HCT116 (cell line): ENCODE results near the gene ATG4D. TPM values are rescaled to one million over a fixed set of nuclear protein-coding genes. Genes with fewer than 3 reads are reported as not detected.

ENCODE experiments used
- ATAC-seq: fragments of 200-7000 bp; cut with Tn5 transposase; 2 replicates; pipeline ENCODE4 v1.9.1; 2020; ENCODE audit warnings: mild to moderate bottlenecking, moderate library complexity
- BruUV-seq: library from RNA; stranded (reverse); fragments of 400-500 nt; replicated peaks from 2 replicates; lab custom pipeline; 2021; lab: Mats Ljungman, UMichigan
- CTCF ChIA-PET: fragments of 300-600 bp; sonication (Branson Sonifier 250); formaldehyde crosslinking; loops from one replicate; lab custom pipeline; 2021; ENCODE audit warnings: antibody characterized with exemption; lab: Charles Lee
- POLR2A ChIA-PET: fragments of 300-600, 350-600 bp; sonication (Branson Sonifier 250); formaldehyde crosslinking; loops from one replicate; lab custom pipeline; 2021; ENCODE audit warnings: antibody characterized with exemption; lab: Charles Lee
- RAD21 ChIA-PET, 2 experiments: fragments of 300-600 bp; sonication (Branson Sonifier 250); formaldehyde crosslinking; loops; one replicate each; lab custom pipeline; 2023; ENCODE audit warnings: low total read pairs in 2 of 2; ENCODE audit not compliant: uncharacterized antibody in 2 of 2, unreplicated experiment in 2 of 2, low non-redundant PET in 1 of 2; lab: Charles Lee
- DNase-seq: peaks from one replicate; pipeline ENCODE4 v3.0.0-alpha.2; 2010; ENCODE audit warnings: low read depth, low spot score
- H2AFZ ChIP-seq: fragments of 200-600 bp; shearing (Covaris generic), sonication (generic); 2 replicates; pipeline ENCODE4 v1.6.1; 2017; ENCODE audit warnings: low read depth, mixed run types, mixed read lengths, antibody characterized with exemption, low read length; ENCODE audit not compliant: poor library complexity, severe bottlenecking
- H3K27ac ChIP-seq: 2 replicates; pipeline ENCODE4 v1.5.1; 2012; ENCODE audit warnings: low read depth, low read length
- H3K27me3 ChIP-seq: fragments of 200-600 bp; sonication (generic); 2 replicates; pipeline ENCODE4 v1.6.1; 2016; ENCODE audit warnings: mixed run types, low read length, mixed read lengths; ENCODE audit not compliant: insufficient read depth
- H3K36me3 ChIP-seq, 2 experiments: fragments of 200-500 bp in 1 of 2; fragments of 200-600 bp in 1 of 2; sonication (Bioruptor generic) in 1 of 2; sonication (generic) in 1 of 2; 2 replicates each; pipeline versions ENCODE4 v1.5.1 to v1.6.1; 2014 to 2016; ENCODE audit warnings: low read length in 2 of 2, inconsistent platforms in 1 of 2, mixed read lengths in 1 of 2, mixed run types in 1 of 2; ENCODE audit not compliant: insufficient read depth in 2 of 2, control insufficient read depth in 1 of 2
- H3K4me1 ChIP-seq, 2 experiments: fragments of 200-600 bp in 1 of 2; sonication (generic) in 1 of 2; 2 replicates each; pipeline versions ENCODE4 v1.5.1 to v1.6.1; 2012 to 2017; ENCODE audit warnings: low read length in 2 of 2, inconsistent platforms in 1 of 2, mild to moderate bottlenecking in 1 of 2, mixed read lengths in 1 of 2, mixed run types in 1 of 2, moderate library complexity in 1 of 2; ENCODE audit not compliant: insufficient read depth in 2 of 2, control insufficient read depth in 1 of 2
- H3K4me2 ChIP-seq: fragments of 200-600 bp; sonication (generic); 2 replicates; pipeline ENCODE4 v1.6.1; 2017; ENCODE audit warnings: mixed run types, low read length, mixed read lengths
- H3K4me3 ChIP-seq, 2 experiments: fragments of 200-600 bp in 1 of 2; sonication (generic) in 1 of 2; replicated peaks in 1 of 2; 2 replicates each; pipeline ENCODE4 v1.5.1; 2011 to 2016; ENCODE audit warnings: low read length in 2 of 2, control low read depth in 1 of 2, low read depth in 1 of 2, mild to moderate bottlenecking in 1 of 2, mixed read lengths in 1 of 2, mixed run types in 1 of 2
- H3K79me2 ChIP-seq: fragments of 200-600 bp; sonication (generic); 2 replicates; pipeline ENCODE4 v1.6.1; 2017; ENCODE audit warnings: mild to moderate bottlenecking, mixed run types, low read length, moderate library complexity, mixed read lengths; ENCODE audit not compliant: insufficient read depth
- H3K9ac ChIP-seq: fragments of 200-600 bp; sonication (generic); 2 replicates; pipeline ENCODE4 v1.6.1; 2016; ENCODE audit warnings: low read length, mixed read lengths
- H3K9me2 ChIP-seq: fragments of 200-600 bp; sonication (generic), shearing (Covaris generic); 2 replicates; pipeline ENCODE4 v1.6.1; 2017; ENCODE audit warnings: mixed run types, mild to moderate bottlenecking, moderate library complexity; ENCODE audit not compliant: insufficient read depth
- H3K9me3 ChIP-seq, 2 experiments: fragments of 200-500 bp in 1 of 2; fragments of 200-600 bp in 1 of 2; sonication (Bioruptor generic) in 1 of 2; sonication (generic) in 1 of 2; 2 replicates each; pipeline ENCODE4 v1.6.1; 2014 to 2017; ENCODE audit warnings: low read length in 2 of 2, mixed read lengths in 2 of 2, inconsistent platforms in 1 of 2, low read depth in 1 of 2, mild to moderate bottlenecking in 1 of 2, mixed run types in 1 of 2, moderate library complexity in 1 of 2; ENCODE audit not compliant: control insufficient read depth in 1 of 2, insufficient read depth in 1 of 2
- H4K20me1 ChIP-seq: fragments of 200-600 bp; sonication (generic), shearing (Covaris generic); 2 replicates; pipeline ENCODE4 v1.6.1; 2017; ENCODE audit warnings: mixed run types, mild to moderate bottlenecking, moderate library complexity; ENCODE audit not compliant: insufficient read depth
- ATF3 ChIP-seq: IDR thresholded peaks from 2 replicates; pipeline ENCODE4 v1.6.1; 2012
- CTCF ChIP-seq, 3 experiments: fragments of 200-600 bp in 1 of 3; sonication (generic) in 1 of 3; IDR thresholded peaks in 2 of 3; conservative IDR thresholded peaks in 1 of 3; 2 replicates each; pipeline ENCODE4 v1.5.1; 2012 to 2017; ENCODE audit warnings: low read depth in 2 of 3, low read length in 2 of 3, antibody characterized with exemption in 1 of 3, borderline replicate concordance in 1 of 3, control low read depth in 1 of 3, mild to moderate bottlenecking in 1 of 3, mixed read lengths in 1 of 3, mixed run types in 1 of 3, moderate library complexity in 1 of 3; ENCODE audit not compliant: insufficient read depth in 1 of 3
- EZH2 ChIP-seq: fragments of 200-600 bp; sonication (generic); IDR thresholded peaks from 2 replicates; pipeline ENCODE4 v1.6.1; 2017; ENCODE audit warnings: antibody characterized with exemption, mixed run types
- RAD21 ChIP-seq: IDR thresholded peaks from 2 replicates; pipeline ENCODE4 v1.6.1; 2012; ENCODE audit warnings: low read depth, mild to moderate bottlenecking
- REST ChIP-seq: IDR thresholded peaks from 2 replicates; pipeline ENCODE4 v1.6.1; 2012; ENCODE audit warnings: low read depth
- YY1 ChIP-seq: IDR thresholded peaks from 2 replicates; pipeline ENCODE4 v1.6.1; 2011; ENCODE audit warnings: low read length, low read depth, moderate library complexity, mild to moderate bottlenecking; ENCODE audit not compliant: insufficient replicate concordance; ENCODE audit errors: extremely low read depth
- intact Hi-C: fragments of 100-400 bp; cut with micrococcal nuclease; formaldehyde crosslinking; loops from 2 replicates; pipeline ENCODE4 v1.10.0; 2022
- total RNA-seq: library from RNA; stranded (reverse); gene quantifications from one replicate; pipeline ENCODE4 v1.2.1, GENCODE V29; 2021; ENCODE audit not compliant: unreplicated experiment

The ATG4D gene
- total RNA-seq, 1 experiment from 2014 or later: 45.4 TPM

GRCh38 chr19:10577951-10578350, 34.2 kb downstream of the ATG4D start (continued):
- TF ChIP-seq REST: no peak

GRCh38 chr19:10580979-10581631, 37.4 kb downstream of the ATG4D start:
- no peaks in the 10 kb centered on the region for H4K20me1 ChIP-seq
- peaks cover 8 to 20% of the 10 kb centered on the region in 2 experiments; a peak in 3 of 4 replicates for H3K4me1 ChIP-seq
- no peak overlapping the region for H2AFZ ChIP-seq
- ATAC-seq (peak; percentile 82), DNase-seq (peak; percentile 87)
- no TSS peak for BruUV-seq
- CTCF ChIA-PET: interaction anchor here (0.9 to 3.0 kb wide), 11 partner anchors 9 to 136 kb away, joined by 3 to 114 read pairs (median 4); partner anchors contain the start of genes CDKN2D, DNM2 and QTRT1
- POLR2A ChIA-PET: interaction anchor here (1.4 kb wide), 1 partner anchor 64 kb away, joined by 5 read pairs; no protein-coding TSS in a partner anchor
- no peaks in the 10 kb centered on the region for H3K27me3 ChIP-seq
- no peak overlapping the region; the same call in 1 of the 2 replicates for H3K27ac ChIP-seq
- H3K9ac ChIP-seq: no peak overlapping the region
- no peaks in the 10 kb centered on the region for H3K9me2 ChIP-seq
- TF ChIP-seq RAD21: peak; percentile 97
- TF ChIP-seq CTCF (IDR thresholded peaks at IDR 0.05 in 2 of 3, conservative IDR thresholded peaks at IDR 0.05 in 1 of 3; ENCODE audit: borderline replicate concordance in 1 of 3, insufficient read depth in 1 of 3, low read depth in 2 of 3, low read length in 2 of 3): peak; percentile 98 to 99 (median 99)
- TF ChIP-seq YY1: peak; percentile 48
- TF ChIP-seq ATF3: no peak
- no peak for TF ChIP-seq EZH2
- no peak overlapping the region for H3K4me3 ChIP-seq
- intact Hi-C loops: loop anchor here (1.0 to 5.0 kb wide), 3 partner anchors 46 to 120 kb away; partner anchors contain the start of genes QTRT1 and SLC44A2
- RAD21 ChIA-PET: interaction anchor here (1.5 to 3.5 kb wide), 4 partner anchors 63 to 119 kb away, joined by 5 to 31 read pairs (median 16); no protein-coding TSS in a partner anchor
- H3K36me3 ChIP-seq: peaks cover 9 to 14% of the 10 kb centered on the region in 2 experiments; a peak in 3 of 4 replicates
- no peak overlapping the region for H3K4me2 ChIP-seq
- H3K79me2 ChIP-seq: no peaks in the 10 kb centered on the region; the same call in 1 of the 2 replicates
- H3K9me3 ChIP-seq: no peaks in the 10 kb centered on the region
